Activated naive CD4-positive, alpha-beta T cell treated with anti-CD3 and anti-CD28 coated beads, Interleukin-2, amount 50 U/mL, for 72 hours (primary cell): ENCODE results near the gene S100A14. TPM values are rescaled to one million over a fixed set of nuclear protein-coding genes. Genes with fewer than 3 reads are reported as not detected.

ENCODE experiments used
- ATAC-seq, 2 donors: fragments of 150-1000 bp; cut with Tn5 transposase; 2 replicates each; pipeline ENCODE4 v1.10.0; 2021; ENCODE audit warnings: mild to moderate bottlenecking in 2 of 2, moderate library complexity in 2 of 2
- DNase-seq, 2 donors: peaks; one replicate each; pipeline ENCODE4 v3.0.0; 2021 to 2022; ENCODE audit warnings: low spot score in 2 of 2
- H3K27ac Mint-ChIP-seq, 2 donors: one replicate each; pipeline ENCODE4 v1.8.0; 2022; ENCODE audit warnings: mild to moderate bottlenecking in 2 of 2, mixed read lengths in 2 of 2
- H3K36me3 Mint-ChIP-seq, 2 donors: one replicate each; pipeline ENCODE4 v1.8.0; 2022; ENCODE audit warnings: mixed read lengths in 2 of 2
- H3K9me3 Mint-ChIP-seq, 2 donors: one replicate each; pipeline ENCODE4 v1.8.0; 2022; ENCODE audit warnings: mixed read lengths in 2 of 2
- total RNA-seq, 2 donors: library from RNA; stranded (reverse); gene quantifications; one replicate each; pipeline ENCODE4 v1.2.3, GENCODE V29; 2022

Gene S100A14
- total RNA-seq, 2 donors from 2014 or later, result not detected

DNA sequence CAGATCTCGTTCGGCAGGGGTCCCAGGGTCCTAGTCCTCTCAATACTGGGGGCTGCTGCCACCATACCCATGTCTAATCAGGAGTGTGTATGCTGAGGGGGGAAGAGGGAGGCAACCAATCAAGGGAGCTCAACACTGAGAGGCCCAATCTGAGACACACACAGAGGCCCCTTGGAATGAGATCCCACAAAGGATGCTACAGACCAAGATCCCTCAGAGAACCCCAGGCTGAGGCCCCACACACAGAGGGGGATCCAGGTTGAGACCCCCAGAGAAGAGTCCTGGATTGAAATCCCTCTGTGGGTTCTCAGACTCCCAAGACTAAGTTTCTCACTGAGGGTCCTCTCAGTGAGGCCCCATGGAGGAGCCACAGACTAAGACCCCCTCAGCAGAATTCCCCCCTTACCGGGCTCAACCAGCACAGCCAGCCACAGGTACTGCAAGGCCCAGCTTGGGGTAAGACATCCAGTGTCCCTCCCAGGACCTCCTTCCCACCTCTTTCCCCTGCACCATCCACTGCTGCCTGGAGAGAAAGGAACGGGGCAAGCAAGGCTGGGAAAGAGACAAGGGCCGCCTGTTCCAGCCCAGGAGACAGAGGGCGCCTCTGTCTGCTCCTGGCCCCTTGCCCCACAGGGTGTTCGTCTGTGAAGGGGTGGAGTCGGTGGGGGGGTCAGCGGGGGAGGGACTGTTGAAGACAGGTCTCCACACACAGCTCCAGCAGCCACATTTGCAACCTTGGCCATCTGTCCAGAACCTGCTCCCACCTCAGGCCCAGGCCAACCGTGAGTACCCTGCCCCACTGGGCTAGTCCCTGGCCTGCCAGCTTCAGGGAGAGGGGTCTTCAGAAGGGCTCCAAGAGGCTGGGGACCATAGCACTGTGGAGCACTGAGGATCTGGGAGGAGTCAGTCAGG, 11.8 kb upstream of the S100A14 start, which contains the start of gene S100A1:
S100A1 (plus strand) TSS at position 720 of the 912 bp plus-strand sequence. CDS start 2,088 bp downstream, outside the sequence.
- Mint-ChIP-seq H3K9me3 (no peaks in the 10 kb centered on the region), H3K36me3 (peaks cover 0 to 6% of the 10 kb centered on the region in 2 donors), H3K27ac (peak within 1 kb of the TSS; percentile 62 to 81)
- ATAC-seq, result peak in 1 of 2 donors; percentile 17
- no peak for DNase-seq

DNA sequence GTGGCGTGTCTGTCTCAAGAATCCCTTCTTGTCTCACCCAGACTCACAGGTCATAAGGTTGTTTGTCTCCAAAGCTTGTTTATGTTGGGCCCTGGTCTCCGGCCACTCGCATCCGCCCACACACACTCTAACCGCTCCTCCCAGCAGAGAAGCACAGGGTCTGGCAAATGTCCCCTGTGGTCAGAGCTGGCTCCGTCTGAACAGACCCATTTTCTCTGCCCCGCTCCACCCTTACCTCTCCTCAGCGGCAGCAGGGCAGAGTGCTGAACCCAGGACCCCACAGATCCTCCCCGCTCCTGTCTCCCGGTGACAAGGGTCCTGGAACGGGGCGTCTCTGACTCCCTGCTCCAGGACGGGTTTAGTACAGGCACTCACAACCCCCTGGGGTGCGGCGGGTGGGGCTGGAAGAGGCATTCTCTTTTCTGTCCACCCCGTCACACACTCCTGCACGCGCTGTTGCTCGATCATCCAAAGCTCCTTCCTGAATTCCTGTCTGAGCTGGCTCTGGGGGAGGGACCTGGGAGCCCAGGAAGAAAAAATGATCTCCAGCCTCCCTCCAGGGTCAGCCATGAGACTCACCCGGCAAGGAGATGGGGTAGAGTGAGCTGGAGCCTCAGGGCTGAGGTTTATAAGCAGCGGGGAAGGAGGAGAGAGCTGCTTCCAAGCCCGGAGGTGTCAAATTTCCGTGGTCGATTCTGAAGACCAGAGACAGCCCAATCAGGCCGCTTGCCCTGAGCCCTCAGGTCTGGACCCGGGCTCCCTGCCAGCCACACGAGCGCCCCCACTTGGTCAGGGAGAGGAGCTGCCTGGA, 11.0 kb upstream of the S100A14 start, which contains the start of gene S100A13:
S100A13 (minus strand) TSS at position 602 of the 811 bp plus-strand sequence. CDS start 1,033 bp downstream, outside the sequence.
- Mint-ChIP-seq H3K36me3 (no peaks in the 10 kb centered on the region), H3K27ac (peak within 1 kb of the TSS; percentile 45 to 81), H3K9me3 (no peaks in the 10 kb centered on the region)
- ATAC-seq (peak; percentile 16 to 35), DNase-seq (no peak)

DNA sequence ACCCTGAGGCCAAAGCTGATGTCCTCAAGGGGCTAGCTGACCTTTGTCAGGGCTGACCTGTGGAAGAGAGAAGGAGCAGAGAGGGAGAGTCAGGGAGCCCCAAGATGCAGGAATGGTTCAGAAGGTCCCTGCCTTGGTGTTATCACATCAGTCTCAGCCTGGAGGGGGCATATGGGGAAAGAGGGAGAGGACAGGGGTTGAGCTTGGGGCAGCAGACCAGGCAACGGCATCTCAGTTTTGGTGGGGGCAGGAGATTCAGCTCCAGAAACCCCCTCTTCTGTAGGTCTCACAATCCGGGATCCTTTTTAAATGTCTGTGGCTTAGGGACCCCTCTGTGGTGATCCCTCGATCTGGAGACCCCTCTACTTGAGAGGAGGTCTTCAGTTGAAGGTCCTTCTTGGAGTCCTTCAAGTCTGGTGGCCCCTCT, 10.4 kb upstream of the S100A14 start:
- Mint-ChIP-seq H3K27ac (peak overlapping the region in 1 of 2 donors; percentile 44), H3K36me3 (no peaks in the 10 kb centered on the region), H3K9me3 (no peaks in the 10 kb centered on the region)
- DNase-seq (no peak), ATAC-seq (no peak)

DNA sequence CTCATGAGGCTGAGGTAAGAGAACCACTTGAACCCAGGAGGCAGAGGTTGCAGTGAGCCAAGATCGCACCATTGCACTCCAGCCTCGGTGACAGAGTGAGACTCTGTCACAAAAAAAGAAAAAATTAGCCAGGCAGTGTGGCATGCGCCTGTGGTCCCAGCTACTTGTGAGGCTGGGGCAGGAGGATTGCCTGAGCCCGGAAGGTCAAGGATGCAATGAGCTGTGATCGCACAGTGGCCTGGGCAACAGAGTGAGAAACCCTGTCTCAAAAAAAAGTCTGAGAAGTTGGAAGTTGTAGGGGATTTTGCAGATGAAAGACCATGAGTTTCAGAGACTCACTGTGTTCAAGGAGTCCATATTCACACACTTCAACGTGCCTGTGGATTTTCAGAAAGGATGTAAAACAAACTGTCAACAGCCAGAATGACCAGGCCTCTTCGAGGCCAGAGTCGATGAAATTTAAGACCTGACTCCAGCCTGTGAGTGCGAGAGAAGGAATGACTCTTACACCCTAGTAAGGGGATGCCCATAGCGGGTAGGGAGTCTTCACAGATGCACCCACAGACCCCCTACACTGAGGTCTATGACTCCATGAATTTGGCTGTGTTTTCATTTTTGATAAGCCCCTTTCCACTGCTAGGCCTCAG, 9.0 kb upstream of the S100A14 start:
- Mint-ChIP-seq H3K27ac (no peak overlapping the region), H3K9me3 (no peaks in the 10 kb centered on the region), H3K36me3 (no peaks in the 10 kb centered on the region)
- ATAC-seq, result no peak
- DNase-seq, result no peak

DNA sequence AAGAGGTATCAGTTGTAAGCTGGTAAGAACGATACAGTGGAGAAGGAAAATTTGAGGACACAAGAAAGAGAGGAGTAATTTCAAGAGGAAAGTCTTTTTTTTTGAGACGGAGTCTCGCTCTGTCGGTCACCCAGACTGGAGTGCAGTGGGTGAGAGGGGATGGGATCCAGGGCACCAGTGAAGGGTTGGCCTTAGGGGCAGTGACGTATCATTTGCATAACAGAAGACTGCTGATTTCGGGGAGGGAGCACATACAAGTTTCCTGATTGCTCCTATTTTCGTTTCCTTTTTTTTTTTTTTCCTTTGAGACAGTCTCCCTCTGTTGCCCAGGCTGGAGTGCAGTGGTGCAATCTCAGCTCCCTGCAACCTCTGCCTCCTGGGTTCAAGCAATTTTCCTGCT, 7.0 kb upstream of the S100A14 start:
- no peak overlapping the region for H3K27ac Mint-ChIP-seq
- H3K9me3 Mint-ChIP-seq, result no peaks in the 10 kb centered on the region
- ATAC-seq (no peak), DNase-seq (no peak)
- H3K36me3 Mint-ChIP-seq, result no peaks in the 10 kb centered on the region

DNA sequence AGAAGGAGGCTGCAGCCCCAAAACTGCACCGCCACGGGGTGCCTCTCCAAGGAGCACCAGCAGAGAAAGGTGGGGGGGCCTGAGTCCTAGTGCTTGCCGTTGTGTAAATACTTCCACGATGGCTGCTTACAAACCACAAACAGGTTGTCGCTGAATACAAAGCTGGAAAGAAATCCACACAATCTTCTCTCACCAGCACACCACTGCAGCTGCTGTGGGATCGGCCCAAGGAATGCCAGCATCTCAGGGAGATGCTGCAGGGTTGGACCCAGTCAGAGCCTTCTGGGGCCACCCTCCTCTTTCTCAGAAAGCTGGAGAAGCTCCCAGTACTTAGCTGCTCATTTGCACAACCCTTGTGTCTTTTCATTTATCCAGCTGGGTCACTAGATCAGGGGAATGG, 3.0 kb upstream of the S100A14 start:
- no peak overlapping the region for H3K27ac Mint-ChIP-seq
- no peaks in the 10 kb centered on the region for H3K36me3 Mint-ChIP-seq
- DNase-seq (no peak), ATAC-seq (no peak)
- no peaks in the 10 kb centered on the region for H3K9me3 Mint-ChIP-seq

DNA sequence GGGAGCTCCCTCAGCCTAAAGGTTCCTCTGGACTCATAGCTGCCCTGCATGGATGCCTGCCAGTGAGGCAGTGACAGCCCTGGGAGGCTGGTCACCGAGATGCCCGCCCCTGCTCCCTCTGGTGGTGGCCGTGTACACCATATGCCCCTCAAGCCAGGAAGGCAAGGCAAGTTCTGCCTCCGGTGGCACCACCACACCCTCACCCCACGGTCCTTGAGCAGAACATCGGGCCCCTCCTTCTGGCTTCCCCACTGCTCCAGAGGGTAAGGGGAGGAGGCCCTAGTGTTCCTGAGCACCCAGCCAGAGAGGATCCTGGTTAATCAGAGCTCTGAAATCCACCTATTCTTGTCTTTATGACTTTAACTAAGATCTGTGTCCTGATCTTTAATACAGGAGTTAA, 1.5 kb upstream of the S100A14 start:
- peak in 1 of 2 donors; percentile 84 for DNase-seq
- Mint-ChIP-seq H3K27ac (peak overlapping the region; percentile 9 to 50), H3K36me3 (no peaks in the 10 kb centered on the region), H3K9me3 (no peaks in the 10 kb centered on the region)
- ATAC-seq, result peak; percentile 90 to 98

DNA sequence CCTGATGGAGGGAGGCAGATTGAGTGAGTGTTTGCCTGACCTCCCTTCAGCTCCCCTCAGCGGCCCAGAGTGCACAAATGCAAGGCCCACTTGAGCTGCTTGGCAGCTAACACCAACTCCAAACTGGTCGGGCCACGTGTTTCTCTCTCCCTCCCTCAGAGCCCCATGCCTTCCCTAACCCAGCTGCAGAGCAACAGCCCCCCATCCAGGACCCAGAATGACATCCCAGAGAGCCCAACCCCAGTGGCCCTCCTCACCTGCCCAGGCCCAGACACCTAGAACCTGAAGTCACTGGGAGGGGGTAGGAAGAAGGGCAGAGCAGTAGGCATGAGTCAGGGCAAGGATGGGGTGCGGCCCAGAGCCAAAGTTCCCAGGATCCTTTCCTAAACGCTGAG, 789 bp upstream of the S100A14 start:
- Mint-ChIP-seq H3K27ac (peak overlapping the region in 1 of 2 donors; percentile 9), H3K36me3 (no peaks in the 10 kb centered on the region), H3K9me3 (no peaks in the 10 kb centered on the region)
- ATAC-seq (peak in 1 of 2 donors; percentile 8), DNase-seq (no peak)

DNA sequence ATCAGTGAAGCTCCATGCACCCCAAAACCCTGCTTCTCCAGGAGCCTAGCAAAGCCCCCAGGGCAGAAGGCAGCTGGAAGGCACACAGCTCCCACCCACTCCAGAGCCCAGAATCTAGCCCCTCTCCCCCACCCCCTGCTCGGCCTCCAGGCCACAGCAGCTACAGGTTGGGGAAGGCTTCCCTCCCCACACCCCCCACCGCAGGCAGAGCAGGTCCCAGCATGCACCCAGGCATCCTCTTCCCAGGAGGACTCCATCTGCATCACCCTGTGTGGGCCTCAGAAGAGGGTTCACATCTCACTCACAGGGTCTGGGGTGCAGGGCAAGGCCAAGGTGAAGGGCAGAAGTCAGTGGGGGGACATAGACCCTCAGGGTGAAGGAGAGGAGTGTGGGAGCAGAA, 719 bp downstream of the S100A14 start:
- Mint-ChIP-seq H3K27ac (no peak overlapping the region), H3K9me3 (no peaks in the 10 kb centered on the region), H3K36me3 (no peaks in the 10 kb centered on the region)
- ATAC-seq (no peak), DNase-seq (no peak)

DNA sequence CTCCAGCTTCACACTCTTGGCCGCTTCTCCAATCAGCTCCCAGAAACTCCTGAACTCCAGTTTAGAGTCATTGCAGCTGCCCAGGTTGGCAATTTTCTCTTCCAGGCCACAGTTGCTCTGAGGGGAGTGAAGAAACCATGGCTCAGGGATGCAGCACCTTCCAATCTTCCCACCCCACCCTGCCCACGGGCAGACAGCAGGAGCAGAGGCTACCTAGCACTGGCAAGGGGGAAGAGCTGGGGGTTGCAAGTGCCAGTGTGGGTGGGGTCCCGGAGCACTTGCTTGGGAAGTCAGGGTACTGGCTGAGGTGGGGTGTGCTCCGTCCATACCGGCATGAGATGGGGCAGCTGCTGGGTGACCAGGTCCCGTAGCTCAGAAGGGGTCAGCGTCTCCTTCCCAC, 1.2 kb downstream of the S100A14 start:
- H3K9me3 Mint-ChIP-seq, result no peaks in the 10 kb centered on the region
- no peak overlapping the region for H3K27ac Mint-ChIP-seq
- ATAC-seq, result no peak
- no peaks in the 10 kb centered on the region for H3K36me3 Mint-ChIP-seq
- DNase-seq, result no peak

DNA sequence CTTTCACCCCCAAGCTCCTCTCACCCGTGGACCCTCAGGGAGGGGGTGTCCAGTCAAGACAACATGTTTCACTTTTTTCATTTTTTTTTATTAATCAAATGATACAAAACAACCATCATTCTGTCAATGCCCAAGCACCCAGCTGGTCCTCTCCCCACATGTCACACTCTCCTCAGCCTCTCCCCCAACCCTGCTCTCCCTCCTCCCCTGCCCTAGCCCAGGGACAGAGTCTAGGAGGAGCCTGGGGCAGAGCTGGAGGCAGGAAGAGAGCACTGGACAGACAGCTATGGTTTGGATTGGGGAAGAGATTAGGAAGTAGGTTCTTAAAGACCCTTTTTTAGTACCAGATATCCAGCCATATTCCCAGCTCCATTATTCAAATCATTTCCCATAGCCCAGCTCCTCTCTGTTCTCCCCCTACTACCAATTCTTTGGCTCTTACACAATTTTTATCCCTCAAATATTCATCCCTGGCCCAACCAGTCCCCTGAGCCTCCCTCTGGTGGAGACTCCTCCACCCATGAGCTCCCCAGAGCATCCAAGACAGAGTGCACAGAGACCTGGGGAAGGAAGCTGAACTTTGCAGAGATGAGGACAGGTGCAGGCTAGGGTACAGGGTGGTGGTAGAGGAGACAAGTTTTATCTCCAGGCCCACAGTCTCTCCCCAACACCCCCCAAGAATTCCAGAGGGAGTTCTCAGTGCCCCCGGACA, 1.8 kb downstream of the S100A14 start:
- ATAC-seq (no peak), DNase-seq (no peak)
- H3K36me3 Mint-ChIP-seq, result no peaks in the 10 kb centered on the region
- no peaks in the 10 kb centered on the region for H3K9me3 Mint-ChIP-seq
- H3K27ac Mint-ChIP-seq, result peak overlapping the region in 1 of 2 donors; percentile 6

DNA sequence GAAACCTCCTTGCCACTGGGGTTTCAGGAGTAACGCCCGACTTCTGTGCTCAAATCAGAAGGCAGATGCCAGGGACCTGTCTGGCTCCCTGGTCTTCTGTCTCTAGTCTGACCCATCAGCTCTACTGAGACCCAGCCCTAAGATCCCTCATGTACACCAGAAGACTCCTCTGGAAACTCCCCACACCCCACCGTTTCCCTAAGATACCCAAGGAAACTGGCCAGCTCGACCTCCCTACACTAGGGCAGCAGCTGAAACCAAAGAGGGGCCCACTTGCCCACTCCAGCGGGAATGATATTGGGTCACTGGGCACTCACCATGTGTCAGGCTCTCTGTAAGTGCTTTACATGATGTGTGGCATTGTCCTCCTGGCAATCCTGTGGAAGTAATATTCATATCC, 2.7 kb downstream of the S100A14 start:
- H3K9me3 Mint-ChIP-seq, result no peaks in the 10 kb centered on the region
- no peaks in the 10 kb centered on the region for H3K36me3 Mint-ChIP-seq
- DNase-seq (no peak), ATAC-seq (no peak)
- no peak overlapping the region for H3K27ac Mint-ChIP-seq

DNA sequence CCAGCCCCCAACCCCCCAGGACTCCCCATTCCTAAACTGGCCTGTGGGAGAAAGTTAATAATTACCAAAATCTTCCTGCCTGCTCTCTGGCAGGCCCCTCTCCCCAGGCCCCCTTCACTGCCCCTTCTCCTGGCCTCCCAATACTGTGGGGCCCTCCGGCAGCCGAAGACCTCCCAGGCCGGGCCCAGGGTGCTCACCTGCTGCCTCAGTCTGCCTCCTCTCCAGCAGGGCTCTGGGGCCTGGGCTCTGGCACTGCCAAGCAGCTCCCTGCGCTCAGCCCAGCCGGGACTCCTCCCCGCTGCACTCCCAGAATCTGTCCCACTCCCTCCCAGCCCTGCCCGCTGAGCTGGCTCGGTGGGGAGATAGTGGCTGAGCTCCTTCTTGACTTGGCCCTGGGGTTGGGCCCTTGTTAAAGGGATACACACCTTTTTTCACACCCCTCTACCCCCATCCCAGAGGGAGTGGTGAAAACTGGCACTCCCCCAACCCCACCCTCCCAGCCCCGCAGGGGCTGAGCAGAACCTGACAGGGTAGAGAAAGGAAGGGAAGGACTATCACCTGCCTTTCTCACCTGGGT, 3.3 kb downstream of the S100A14 start, which contains the start of gene S100A16:
S100A16 (minus strand) TSS at position 383 of the 577 bp plus-strand sequence. CDS start 4,986 bp downstream, outside the sequence.
- DNase-seq (no peak), ATAC-seq (no peak)
- Mint-ChIP-seq H3K36me3 (no peaks in the 10 kb centered on the region), H3K27ac (peak within 1 kb of the TSS; percentile 12 to 37), H3K9me3 (no peaks in the 10 kb centered on the region)

DNA sequence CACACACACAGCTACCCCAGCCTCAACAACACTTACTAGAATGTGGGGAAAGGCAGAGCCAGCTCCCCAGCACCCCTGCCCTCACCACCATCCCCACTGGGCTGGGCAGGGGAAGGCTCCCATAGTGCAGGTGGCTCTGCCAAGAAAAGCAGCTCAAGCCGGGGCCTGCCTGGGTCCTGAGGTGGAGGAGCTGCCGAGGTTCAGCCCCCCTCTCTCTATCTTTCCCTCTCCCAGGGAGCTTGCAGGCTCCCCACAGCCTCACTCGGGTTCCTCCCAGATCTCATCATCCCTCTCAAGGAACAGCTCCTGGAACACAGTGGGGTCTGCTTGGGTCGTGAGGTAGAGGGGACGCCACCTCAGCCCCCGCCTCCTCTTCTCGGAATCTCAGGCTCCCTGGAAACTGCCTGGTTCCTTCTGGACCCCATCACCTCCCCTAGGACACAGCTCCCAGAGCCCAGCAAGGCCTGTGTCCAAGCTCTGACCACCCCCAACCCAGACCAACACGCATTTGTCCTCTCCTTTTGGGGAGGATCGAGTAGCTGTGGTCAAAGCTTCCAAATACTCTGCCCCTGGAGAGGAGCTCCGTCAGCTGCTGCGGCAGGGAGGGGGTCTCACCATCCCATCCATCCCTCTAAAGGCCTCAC, 3.9 kb downstream of the S100A14 start:
- no peak for ATAC-seq
- DNase-seq, result no peak
- H3K9me3 Mint-ChIP-seq, result no peaks in the 10 kb centered on the region
- H3K27ac Mint-ChIP-seq, result peak overlapping the region; percentile 12 to 37
- H3K36me3 Mint-ChIP-seq, result no peaks in the 10 kb centered on the region

DNA sequence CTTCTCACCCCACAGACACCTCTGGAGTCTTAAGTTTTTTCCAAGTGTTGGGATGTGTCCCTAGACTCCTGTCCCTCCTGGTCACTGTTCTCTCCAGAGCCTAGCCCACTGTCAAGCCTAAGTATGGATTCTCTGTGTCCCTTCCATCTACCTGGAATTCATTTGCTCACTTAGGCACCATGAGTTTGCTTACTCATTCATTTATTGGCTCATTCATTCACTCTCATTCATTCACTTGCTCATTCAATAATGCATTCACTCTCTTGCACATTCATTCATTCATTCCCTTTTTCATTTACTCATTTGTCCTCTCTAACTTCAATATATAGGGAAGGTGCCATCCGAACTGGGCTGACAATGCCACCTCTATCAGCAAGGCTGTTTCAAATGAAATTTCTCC, 4.8 kb downstream of the S100A14 start:
- DNase-seq, result no peak
- ATAC-seq, result no peak
- Mint-ChIP-seq H3K36me3 (no peaks in the 10 kb centered on the region), H3K27ac (no peak overlapping the region), H3K9me3 (no peaks in the 10 kb centered on the region)
